ENCODE measurements around the gene B3GNT4.

GRCh38 chr12:122192441-122192840, 11.1 kb upstream of the B3GNT4 start:
- TF ChIP-seq POLR2AphosphoS5 (IDR thresholded peaks at IDR 0.05) (no peak), CTCF (IDR thresholded peaks at IDR 0.05) (no peak), POLR2A (IDR thresholded peaks at IDR 0.05) (no peak), EP300 (IDR thresholded peaks at IDR 0.05) (no peak)

Measured in suprapubic skin (tissue), 4 donors.